Natural killer cell (primary cell): ENCODE measurements around the gene FATE1. TPM values are rescaled to one million over a fixed set of nuclear protein-coding genes. Genes with fewer than 3 reads are reported as not detected.
"Not testable (repeated sequence)": the region's sequence is repeated elsewhere in the genome, so short reads cannot be mapped to it uniquely, and the experiment has no call there.

Source experiments
- ATAC-seq, 3 donors: fragments of 150-1000 bp in 2 of 3; fragments of 200-7000 bp in 1 of 3; cut with Tn5 transposase; 1 replicate in 1 of 3; 2 replicates in 2 of 3; pipeline ENCODE4 v1.10.0; 2021; ENCODE audit warnings: mild to moderate bottlenecking in 2 of 3, moderate library complexity in 2 of 3
- DNase-seq, 2 donors: peaks; one replicate each; pipeline versions ENCODE4 v3.0.0 to v3.0.0-alpha.2; 2013 to 2021; ENCODE audit warnings: mixed read lengths in 1 of 2
- H3K27ac ChIP-seq: one replicate; pipeline ENCODE4 v1.5.1; 2013; ENCODE audit warnings: mild to moderate bottlenecking, low read length
- H3K27me3 ChIP-seq: one replicate; pipeline ENCODE4 v1.6.1; 2013; ENCODE audit warnings: low read length; ENCODE audit not compliant: control insufficient read depth, insufficient read depth
- H3K36me3 ChIP-seq: one replicate; pipeline ENCODE4 v1.6.1; 2013; ENCODE audit warnings: low read length; ENCODE audit not compliant: control insufficient read depth, insufficient read depth
- H3K4me1 ChIP-seq: one replicate; pipeline ENCODE4 v1.6.1; 2013; ENCODE audit warnings: low read length; ENCODE audit not compliant: control insufficient read depth, insufficient read depth
- H3K4me3 ChIP-seq: one replicate; pipeline ENCODE4 v1.5.1; 2013; ENCODE audit warnings: low read length
- H3K9me3 ChIP-seq: one replicate; pipeline ENCODE4 v1.6.1; 2013; ENCODE audit warnings: low read length; ENCODE audit not compliant: control insufficient read depth, insufficient read depth
- H3K27ac Mint-ChIP-seq, 2 donors: one replicate each; pipeline ENCODE4 v1.8.0; 2022; ENCODE audit warnings: mild to moderate bottlenecking in 2 of 2, mixed read lengths in 2 of 2, moderate library complexity in 1 of 2
- H3K27me3 Mint-ChIP-seq, 2 donors: one replicate each; pipeline ENCODE4 v1.8.0; 2022; ENCODE audit warnings: low read depth in 2 of 2, mixed read lengths in 2 of 2
- H3K36me3 Mint-ChIP-seq: one replicate; pipeline ENCODE4 v1.8.0; 2022; ENCODE audit warnings: mixed read lengths
- H3K4me1 Mint-ChIP-seq, 2 donors: one replicate each; pipeline ENCODE4 v1.8.0; 2022; ENCODE audit warnings: mixed read lengths in 2 of 2
- H3K4me3 Mint-ChIP-seq: one replicate; pipeline ENCODE4 v1.8.0; 2022; ENCODE audit warnings: mild to moderate bottlenecking, moderate library complexity, mixed read lengths
- H3K9me3 Mint-ChIP-seq, 2 donors: one replicate each; pipeline ENCODE4 v1.8.0; 2022; ENCODE audit warnings: mixed read lengths in 2 of 2
- CTCF ChIP-seq: fragments of 200-600 bp; IDR thresholded peaks from one replicate; pipeline ENCODE4 v1.8.0; 2022; ENCODE audit warnings: antibody characterized with exemption
- WGBS: methylation state at CpG from one replicate; pipeline ENCODE4 v1.1.7; 2013; ENCODE audit warnings: missing lambda C conversion rate; ENCODE audit not compliant: insufficient coverage; 5-methylcytosine and 5-hydroxymethylcytosine counted together
- intact Hi-C: fragments of 100-400 bp; cut with micrococcal nuclease; formaldehyde crosslinking; loops from one replicate; pipeline ENCODE4 v1.14.2; 2022
- total RNA-seq, 4 donors: library from RNA; stranded (reverse); fragments of 120-200 nt in 1 of 4; gene quantifications; one replicate each; pipeline versions ENCODE4 v1.2.3 to v1.2.4, GENCODE V29; 2013 to 2022

Gene FATE1
- total RNA-seq, 3 donors from 2014 or later (not counting 1 experiment from before 2014, with no cell fraction given), result not detected

DNA sequence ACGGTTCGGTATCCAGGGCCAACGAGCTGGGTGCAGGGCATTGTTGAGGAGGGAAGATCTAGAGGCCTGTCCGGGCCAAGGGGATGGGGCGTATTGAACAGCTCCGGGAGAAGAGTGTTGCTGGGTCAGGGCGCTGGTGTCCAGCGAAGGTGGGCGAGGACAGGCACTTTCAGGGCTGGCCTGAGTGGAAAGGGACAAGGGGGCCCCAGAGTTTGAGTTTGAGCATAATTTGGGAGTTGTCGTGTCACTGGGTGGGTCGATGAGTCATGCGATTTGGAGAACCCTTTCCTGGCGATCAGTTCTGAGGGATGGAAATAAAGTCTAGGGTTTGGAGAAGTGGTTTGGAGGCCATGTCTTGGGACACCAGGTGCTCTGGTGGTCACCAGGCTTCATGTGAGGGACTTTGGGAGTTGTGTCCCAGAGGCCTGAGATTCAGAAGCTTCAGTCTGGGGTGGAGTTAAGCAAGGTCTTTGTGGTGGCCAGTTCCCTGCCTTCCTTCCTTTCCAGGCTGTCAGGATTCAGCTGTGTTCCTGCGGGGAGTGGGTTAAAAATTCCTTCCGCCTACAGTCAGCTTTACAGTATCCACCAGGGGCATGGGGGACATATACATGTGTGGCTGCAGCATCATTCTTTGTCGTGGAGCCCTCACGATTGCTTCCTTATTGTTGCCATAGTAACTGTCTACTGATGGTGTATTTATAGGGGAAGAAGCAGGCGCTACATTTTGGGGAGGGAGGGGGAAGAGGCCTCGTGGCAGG is 20.1 kb upstream of the FATE1 start:
- Histone ChIP-seq H3K27me3 (no peaks in the 10 kb centered on the region), H3K9me3 (no peaks in the 10 kb centered on the region), H3K4me1 (no peaks in the 10 kb centered on the region), H3K4me3 (no peak overlapping the region), H3K36me3 (no peaks in the 10 kb centered on the region), H3K27ac (no peak overlapping the region)
- Mint-ChIP-seq H3K36me3 (no peaks in the 10 kb centered on the region), H3K27me3 (peaks cover 7 to 16% of the 10 kb centered on the region in 2 donors), H3K27ac (no peak overlapping the region), H3K4me1 (no peaks in the 10 kb centered on the region), H3K4me3 (no peak overlapping the region), H3K9me3 (no peaks in the 10 kb centered on the region)
- ATAC-seq (no peak), DNase-seq (no peak)
- TF ChIP-seq CTCF, result no peak
- intact Hi-C loops, result no loop called here
- WGBS, result 23% methylated on average over 18 of the region's 19 CpGs

- DNase-seq, ATAC-seq, intact Hi-C loops: not testable (repeated sequence)
Measured at GRCh38 chrX:151697082-151697481, 18.8 kb upstream of the FATE1 start.

GRCh38 chrX:151697522-151697921 is 18.3 kb upstream of the FATE1 start:
- no peak overlapping the region for H3K4me3 ChIP-seq
- H3K9me3 ChIP-seq, result no peaks in the 10 kb centered on the region
- H3K27ac ChIP-seq, result no peak overlapping the region
- DNase-seq, result no peak
- no peaks in the 10 kb centered on the region for H3K9me3 Mint-ChIP-seq
- H3K4me1 ChIP-seq, result no peaks in the 10 kb centered on the region
- no peak for ATAC-seq
- H3K4me1 Mint-ChIP-seq, result no peaks in the 10 kb centered on the region
- no peak overlapping the region for H3K4me3 Mint-ChIP-seq
- no peaks in the 10 kb centered on the region for H3K36me3 ChIP-seq
- no peaks in the 10 kb centered on the region for H3K27me3 ChIP-seq
- intact Hi-C loops, result no loop called here
- WGBS, result 84% methylated on average over 4 of the region's 4 CpGs
- H3K36me3 Mint-ChIP-seq, result no peaks in the 10 kb centered on the region
- no peak for TF ChIP-seq CTCF
- H3K27me3 Mint-ChIP-seq, result peaks cover 7 to 16% of the 10 kb centered on the region in 2 donors
- H3K27ac Mint-ChIP-seq, result no peak overlapping the region

More at GRCh38 chrX:151697082-151697481, 18.8 kb upstream of the FATE1 start:
- H3K27me3 Mint-ChIP-seq, result peaks cover 7 to 16% of the 10 kb centered on the region in 2 donors
- H3K36me3 Mint-ChIP-seq, H3K9me3 Mint-ChIP-seq, H3K4me1 ChIP-seq, H3K4me3 ChIP-seq, H3K27ac ChIP-seq, H3K27me3 ChIP-seq, H3K36me3 ChIP-seq, H3K9me3 ChIP-seq, H3K27ac Mint-ChIP-seq, H3K4me3 Mint-ChIP-seq, H3K4me1 Mint-ChIP-seq: not testable (repeated sequence)
- WGBS, result 97% methylated on average over 3 of the region's 8 CpGs

DNA sequence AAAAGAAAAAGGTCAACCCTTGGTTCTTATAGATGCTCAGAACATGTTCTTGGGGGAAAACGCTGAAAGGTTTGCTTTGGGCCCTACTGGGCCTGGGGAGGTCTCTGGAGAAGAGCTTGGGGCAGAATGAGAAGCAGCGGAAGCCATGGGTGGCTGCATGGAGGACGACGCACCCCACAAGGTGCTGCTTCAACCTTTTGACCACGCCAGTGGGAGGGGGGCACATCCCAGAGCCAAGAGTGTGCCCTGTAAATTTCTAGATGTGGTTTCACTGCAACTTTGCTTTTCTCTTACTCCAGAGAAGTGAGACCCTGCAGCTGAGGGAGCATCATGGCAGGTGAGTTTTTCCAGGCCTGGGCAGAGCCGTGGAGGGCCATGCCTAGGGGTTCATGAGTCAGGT is 17.4 kb upstream of the FATE1 start:
- Histone ChIP-seq H3K36me3 (no peaks in the 10 kb centered on the region), H3K9me3 (no peaks in the 10 kb centered on the region), H3K27ac (no peak overlapping the region), H3K4me1 (no peaks in the 10 kb centered on the region), H3K4me3 (no peak overlapping the region), H3K27me3 (no peaks in the 10 kb centered on the region)
- ATAC-seq, result no peak
- H3K4me1 Mint-ChIP-seq, result no peaks in the 10 kb centered on the region
- 66% methylated on average over 5 of the region's 6 CpGs for WGBS
- H3K36me3 Mint-ChIP-seq, result no peaks in the 10 kb centered on the region
- H3K9me3 Mint-ChIP-seq, result no peaks in the 10 kb centered on the region
- intact Hi-C loops, result no loop called here
- H3K27me3 Mint-ChIP-seq, result peaks cover 2 to 13% of the 10 kb centered on the region in 2 donors
- no peak overlapping the region for H3K4me3 Mint-ChIP-seq
- no peak overlapping the region for H3K27ac Mint-ChIP-seq
- TF ChIP-seq CTCF, result no peak
- DNase-seq, result no peak
